ENCODE measurements around the gene ENDOV.

DNA sequence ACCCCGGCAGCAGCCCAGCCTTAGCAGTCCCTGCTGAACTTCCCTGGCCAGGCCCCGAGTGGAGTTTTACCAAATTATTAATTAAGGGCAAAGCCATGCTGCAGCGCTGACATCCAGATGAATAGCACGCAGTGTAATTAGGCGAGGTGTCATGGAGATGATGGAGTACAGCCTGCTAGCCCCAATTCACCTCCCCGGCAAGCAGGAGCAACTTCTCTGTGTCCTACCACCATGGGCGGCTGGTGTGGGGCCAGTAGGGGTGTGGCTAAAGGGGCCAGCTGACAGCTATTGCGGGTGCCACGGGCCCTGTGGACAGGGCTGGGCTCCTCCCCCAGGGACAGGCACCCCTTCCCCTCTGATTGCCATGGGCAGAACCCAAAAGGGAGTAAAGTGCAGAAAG, 24.5 kb downstream of the ENDOV start:
- TF ChIP-seq, protein P1, sequence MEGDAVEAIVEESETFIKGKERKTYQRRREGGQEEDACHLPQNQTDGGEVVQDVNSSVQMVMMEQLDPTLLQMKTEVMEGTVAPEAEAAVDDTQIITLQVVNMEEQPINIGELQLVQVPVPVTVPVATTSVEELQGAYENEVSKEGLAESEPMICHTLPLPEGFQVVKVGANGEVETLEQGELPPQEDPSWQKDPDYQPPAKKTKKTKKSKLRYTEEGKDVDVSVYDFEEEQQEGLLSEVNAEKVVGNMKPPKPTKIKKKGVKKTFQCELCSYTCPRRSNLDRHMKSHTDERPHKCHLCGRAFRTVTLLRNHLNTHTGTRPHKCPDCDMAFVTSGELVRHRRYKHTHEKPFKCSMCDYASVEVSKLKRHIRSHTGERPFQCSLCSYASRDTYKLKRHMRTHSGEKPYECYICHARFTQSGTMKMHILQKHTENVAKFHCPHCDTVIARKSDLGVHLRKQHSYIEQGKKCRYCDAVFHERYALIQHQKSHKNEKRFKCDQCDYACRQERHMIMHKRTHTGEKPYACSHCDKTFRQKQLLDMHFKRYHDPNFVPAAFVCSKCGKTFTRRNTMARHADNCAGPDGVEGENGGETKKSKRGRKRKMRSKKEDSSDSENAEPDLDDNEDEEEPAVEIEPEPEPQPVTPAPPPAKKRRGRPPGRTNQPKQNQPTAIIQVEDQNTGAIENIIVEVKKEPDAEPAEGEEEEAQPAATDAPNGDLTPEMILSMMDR (IDR thresholded peaks at IDR 0.05), result no peak
- TF ChIP-seq RNF2 (IDR thresholded peaks at IDR 0.05; ENCODE audit: borderline replicate concordance, low read depth) (no peak), JUN (IDR thresholded peaks at IDR 0.05) (no peak), KDM1A (IDR thresholded peaks at IDR 0.05; ENCODE audit: low read depth) (no peak)
